GM19468 (cell line): ENCODE results near the gene BOD1L1.

Source experiments
- ATAC-seq: cut with Tn5 transposase; IDR thresholded peaks from one replicate; pipeline ENCODE4 v1.9.1; 2021; ENCODE audit warnings: mild to moderate bottlenecking, moderate library complexity, moderate number of reproducible peaks; ENCODE audit not compliant: unreplicated experiment; ENCODE audit errors: extremely low read depth

Gene BOD1L1

GRCh38 chr4:13527981-13528820 lies 99.3 kb downstream of the BOD1L1 start:
- peak; percentile 66 for ATAC-seq

GRCh38 chr4:13527192-13527980 lies 100.1 kb downstream of the BOD1L1 start:
- ATAC-seq = no peak

- ATAC-seq = no peak
These were observed 100.9 kb downstream of the BOD1L1 start for GRCh38 chr4:13526658-13527057.

- ATAC-seq = no peak
These were observed 101.8 kb downstream of the BOD1L1 start for GRCh38 chr4:13525606-13526281.

- ATAC-seq = no peak
These were observed 102.9 kb downstream of the BOD1L1 start for GRCh38 chr4:13524504-13525243.

- no peak for ATAC-seq
These were observed 103.7 kb downstream of the BOD1L1 start for GRCh38 chr4:13523591-13524503.

DNA sequence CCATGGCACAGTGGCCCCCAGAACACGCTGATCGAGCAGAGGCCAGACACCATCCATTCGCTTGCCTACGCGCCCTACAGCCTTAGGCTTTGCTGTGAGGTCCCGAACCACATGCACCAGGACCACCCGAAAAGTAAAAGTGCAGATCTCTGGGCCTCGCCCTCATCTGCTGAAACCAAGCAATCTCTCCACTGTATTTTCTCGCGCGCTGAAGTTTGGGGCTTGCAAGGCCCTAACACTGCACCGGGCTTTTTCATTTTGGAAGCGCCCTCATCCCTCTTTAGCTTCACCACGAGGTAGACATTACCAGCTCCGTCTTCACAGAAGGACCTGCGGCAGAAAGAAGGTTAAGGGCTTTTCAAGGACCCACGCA lies 104.4 kb downstream of the BOD1L1 start:
- ATAC-seq = no peak

DNA sequence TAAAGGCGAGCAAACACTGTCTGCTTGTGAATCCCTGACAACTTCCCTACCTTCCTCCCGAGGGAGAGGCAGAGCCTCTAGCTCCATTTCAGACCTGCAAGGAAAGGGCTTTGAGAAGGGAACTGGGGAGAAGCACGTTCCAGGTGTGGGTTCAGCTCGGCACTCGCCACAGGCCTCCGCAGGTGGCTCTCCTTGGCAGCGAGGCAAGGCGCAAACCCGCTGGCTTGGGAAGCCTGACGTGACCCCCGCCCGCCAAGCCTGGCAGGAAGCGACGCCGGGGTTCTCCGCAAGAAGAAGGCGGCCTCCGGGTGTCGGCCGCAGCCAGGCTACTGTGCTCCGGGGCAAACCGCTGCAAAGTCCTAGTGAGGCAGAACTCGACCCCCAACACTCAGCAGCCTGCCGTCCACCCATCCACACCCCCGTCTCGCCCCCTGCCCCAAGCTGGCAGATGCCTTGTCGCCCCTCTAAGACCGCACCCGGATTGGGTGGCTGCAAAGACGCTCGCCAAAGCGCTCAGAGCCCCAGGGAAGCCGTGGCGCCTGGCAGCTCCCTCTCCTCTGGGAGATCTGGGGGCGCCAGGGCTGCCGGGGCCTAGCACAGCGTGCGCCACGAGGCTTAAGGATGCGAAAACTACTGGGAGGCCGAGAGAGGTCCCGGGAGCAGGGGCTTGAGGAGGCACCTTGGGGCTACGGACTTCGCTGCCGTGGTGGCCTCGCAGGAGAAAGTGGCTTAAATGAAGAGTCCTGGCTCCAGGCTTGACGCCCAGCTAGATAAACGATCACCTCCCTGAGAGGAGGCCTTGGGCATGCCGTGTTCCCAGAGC lies 105.0 kb downstream of the BOD1L1 start:
- no peak for ATAC-seq

- ATAC-seq = no peak
These were observed 106.5 kb downstream of the BOD1L1 start for GRCh38 chr4:13521047-13521446.
